ENCODE results near the gene DNA2.

The DNA2 gene

DNA sequence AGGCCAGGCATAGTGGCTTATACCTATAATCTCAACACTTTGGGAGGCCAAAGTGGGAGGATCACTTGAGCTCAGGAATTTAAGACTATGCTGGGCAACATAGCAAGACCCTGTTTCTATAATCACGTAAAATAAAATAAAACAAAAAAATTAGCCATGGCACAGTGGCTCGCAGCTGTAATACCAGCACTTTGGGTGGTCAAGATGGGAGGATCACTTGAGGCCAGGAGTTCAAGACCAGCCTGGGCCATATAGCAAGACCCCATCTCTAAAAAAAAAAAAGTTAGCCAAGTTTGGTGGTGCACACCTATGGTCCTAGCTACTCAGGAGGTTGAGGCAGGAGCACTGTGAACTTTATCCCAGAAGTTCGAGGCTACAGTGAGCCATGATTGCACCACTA is 30.9 kb downstream of the DNA2 start:
- no peak for DNase-seq

DNA sequence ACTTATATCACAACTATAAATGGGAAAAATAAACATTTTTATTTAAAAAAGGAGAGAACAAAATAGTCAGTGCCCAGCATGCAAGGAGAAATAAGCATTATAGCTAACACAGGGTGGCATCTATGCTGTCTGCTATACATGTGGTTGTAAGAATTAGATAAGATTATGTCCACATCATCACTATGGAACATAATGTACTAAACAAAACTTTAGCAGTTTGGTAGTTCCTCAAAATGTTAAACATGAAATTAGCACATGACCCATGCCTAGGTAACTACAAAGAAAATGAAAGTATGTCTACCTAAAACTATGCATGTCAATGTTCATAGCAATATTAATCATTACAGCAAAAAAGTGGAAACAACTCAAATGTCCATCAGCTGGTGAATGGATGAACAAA is 36.0 kb downstream of the DNA2 start:
- no peak for DNase-seq

DNA sequence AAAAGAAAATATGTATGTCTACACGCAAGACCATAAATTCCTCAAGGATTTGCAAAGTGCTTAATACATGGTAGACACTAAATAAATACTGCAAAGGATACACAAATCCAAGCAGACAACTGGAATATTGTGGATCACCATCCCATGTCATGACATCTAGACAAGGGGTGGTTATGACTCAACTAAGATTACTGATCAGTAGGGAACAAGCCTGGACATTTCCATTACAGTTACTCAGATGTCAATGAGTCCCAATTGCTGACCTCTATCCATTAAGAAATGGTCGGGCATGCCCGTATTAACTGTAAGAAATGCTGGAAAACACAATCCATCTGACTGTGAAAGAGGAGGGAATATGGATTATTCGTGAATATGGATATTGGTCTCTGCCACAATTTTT is 37.1 kb downstream of the DNA2 start:
- DNase-seq: no peak

DNA sequence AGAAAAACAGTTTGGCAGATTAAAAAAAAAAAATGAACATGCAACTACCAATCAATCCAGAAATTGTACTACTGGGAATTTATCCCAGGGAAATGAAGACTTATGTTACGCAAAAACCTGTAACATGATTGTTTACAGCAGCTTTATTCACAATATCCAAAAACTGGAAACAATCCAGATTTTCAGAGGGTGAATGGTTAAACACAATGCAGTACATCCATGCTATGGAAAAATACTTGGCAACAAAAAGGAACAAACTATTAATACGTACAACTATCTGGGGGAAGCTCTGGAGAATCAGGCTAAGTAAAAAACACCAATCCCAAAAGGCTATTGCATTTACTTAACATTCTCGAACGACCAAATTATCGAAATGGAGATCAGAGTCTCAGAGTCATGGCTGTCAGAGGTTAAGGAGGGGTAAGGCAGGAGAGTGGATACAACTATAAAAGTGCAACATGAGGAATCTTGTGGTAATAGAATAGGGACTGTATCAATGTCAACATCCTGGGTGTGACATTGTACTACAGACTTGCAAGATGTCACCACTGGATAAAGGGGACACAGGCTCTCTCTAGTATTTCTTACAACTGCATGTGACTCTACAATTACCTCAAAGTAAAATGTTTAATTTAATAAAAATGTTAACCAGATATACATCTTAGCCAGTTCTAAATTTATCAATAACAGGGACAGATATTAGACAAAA is 43.2 kb downstream of the DNA2 start:
- no peak for DNase-seq

DNA sequence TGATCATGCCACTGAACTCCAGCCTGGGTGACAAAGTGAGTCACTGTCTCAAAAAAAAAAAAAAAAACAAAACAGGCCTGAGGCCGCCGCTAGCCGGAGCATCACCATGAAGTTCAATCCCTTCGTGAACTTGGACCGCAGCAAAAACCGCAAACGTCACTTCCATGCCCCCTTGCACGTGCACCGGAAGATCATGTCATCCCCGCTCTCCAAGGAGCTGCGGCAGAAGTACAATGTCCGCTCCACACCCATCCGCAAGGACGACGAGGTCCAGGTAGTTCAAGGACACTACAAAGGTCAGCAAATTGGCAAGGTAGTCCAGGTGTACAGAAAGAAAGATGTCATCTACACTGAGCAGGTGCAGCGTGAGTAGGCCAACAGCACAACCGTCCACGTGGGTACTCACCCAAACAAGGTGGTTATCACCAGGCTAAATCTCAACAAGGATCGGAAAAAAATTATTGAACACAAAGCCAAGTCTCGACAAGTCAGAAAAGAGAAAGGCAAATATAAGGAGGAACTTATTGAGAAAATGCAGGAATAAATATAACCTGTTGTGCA is 47.2 kb downstream of the DNA2 start:
- no peak for DNase-seq

DNA sequence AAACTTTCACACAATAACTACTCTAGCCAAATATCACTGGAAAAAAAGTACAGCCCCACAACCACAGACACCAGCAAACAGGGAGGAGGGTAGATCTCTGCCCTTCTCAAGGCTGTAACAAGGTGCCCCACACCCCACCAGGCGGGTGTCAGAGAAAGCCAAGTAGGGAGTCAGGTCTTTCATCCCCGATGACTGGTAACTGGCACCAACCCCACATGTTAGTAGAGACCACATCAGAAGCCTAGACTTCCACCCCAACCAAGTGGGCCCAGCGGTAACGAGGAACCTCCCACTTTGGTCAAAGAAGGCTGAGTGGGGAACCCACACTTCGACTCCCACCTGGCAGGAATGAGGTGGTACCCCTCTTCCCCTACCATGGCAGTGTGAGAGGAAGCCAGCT is 48.3 kb downstream of the DNA2 start:
- no peak for DNase-seq

DNA sequence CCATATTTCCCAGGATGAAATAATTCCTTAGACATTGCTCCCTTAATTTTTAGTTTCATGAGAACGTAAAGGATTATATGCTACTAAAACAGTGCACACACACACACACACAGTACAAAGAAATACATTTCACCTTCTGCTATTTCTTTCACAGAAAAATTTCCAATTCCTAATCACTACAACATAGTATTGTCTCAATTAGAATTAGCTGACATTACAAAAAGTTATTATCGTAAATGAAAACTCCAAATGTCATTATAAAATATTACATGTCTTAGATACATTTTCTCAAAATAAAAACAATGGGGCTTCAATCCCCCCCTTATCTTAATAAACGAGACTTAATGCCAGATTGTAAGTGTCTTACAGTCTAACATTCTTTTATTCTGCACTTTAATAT is 52.4 kb downstream of the DNA2 start:
- DNase-seq: no peak

DNA sequence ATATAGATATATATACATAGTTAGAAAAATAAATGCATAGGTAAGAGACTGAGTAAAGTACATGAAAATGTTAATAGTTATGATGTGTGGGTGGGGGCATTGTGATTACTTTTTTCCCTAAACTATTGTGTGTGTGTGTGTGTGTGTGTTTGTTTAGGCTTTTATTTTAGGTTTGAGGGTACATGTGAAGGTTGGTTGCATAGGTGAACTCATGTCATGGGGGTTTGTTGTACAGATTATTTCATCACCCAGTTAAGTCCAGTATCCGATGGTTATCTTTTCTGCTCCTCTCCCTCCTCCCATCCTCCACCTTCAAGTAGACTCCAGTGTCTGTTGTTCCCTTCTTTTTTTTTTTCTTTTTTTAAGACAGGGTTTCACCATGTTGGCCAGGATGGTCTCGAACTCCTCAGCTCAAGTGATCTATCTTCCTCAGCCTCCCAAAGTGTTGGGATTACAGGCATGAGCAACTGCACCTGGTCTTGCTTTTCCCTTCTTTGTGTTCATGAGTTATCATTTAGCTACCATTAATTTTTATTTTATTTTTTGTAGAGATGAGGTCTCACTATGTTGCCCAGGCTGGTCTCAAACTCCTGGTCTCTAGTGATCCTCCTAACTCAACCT is 62.8 kb downstream of the DNA2 start:
- DNase-seq: no peak

DNA sequence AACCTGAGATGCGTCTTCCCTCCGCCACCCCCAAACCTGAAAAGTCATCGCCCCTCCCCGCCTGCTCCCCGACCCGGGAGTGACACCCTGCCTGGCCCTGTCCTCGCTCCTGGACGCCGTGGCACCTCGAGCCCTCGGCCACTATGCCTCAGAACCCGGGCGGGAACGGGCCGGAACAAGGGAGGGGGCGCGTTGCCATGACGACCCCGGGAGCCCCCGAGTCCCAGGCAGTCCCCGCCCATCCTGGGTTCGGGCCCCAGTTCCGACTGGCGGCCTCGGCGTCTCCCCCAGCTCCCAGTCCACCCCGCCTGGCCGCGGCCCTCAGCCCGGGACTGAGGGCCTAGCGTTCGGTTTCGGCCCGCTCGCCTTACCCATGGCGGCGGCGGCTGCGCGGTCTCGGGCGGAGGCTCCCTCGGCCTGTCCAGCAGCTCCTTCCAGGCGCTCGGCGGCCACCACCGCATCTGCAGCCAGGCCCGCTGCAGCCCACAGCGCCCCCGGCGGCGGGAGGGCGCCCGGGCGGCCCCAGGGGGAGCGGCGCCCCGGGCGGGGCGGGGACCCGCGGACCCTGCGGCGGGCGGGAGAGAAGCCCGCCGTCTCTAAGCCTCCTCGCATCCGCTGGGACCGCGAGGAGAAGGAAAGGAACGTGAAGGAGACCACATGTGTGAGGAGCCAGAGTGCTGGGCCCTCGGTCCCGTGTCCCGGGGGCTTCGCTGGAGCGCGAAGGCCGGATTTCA is 64.8 kb downstream of the DNA2 start, which contains the start of gene RUFY2:
RUFY2 (minus strand) TSS at position 463 of the 734 bp plus-strand sequence; CDS start at position 375, 88 bp downstream.
- peak; percentile 76 for DNase-seq

DNA sequence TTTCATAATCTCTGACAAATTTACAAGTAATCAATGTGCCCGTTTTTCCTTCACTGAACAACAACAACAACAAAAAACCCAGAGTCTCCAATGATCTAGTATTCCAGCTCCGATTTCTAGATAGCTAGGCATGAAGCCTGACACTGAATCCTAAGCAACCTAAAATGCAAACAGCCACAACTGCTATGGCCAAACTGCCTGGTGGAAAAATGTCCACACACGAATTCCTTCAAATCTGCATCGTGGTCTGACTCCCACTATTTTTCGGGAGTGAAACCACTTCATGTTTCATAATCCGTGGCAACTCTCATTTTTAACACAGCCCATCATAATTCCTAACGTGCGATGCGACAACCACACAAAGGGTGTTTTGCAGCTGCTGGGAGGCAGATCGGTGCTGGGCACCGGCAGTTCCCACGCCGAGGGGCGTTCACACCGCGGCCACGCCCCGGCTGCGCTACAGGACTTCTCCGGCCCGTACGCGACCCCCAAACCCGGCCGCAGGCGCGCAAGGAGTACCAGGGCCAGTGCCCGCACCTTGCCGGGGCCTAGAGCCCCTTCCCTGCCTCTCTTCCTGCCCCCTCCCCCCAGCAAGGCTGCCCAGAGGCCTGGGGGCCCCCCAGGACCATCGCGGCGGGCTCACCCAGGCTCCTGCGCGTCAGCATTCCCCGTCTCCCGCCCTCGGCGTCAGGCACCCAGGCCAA is 65.5 kb downstream of the DNA2 start:
- peak; percentile 46 for DNase-seq

DNA sequence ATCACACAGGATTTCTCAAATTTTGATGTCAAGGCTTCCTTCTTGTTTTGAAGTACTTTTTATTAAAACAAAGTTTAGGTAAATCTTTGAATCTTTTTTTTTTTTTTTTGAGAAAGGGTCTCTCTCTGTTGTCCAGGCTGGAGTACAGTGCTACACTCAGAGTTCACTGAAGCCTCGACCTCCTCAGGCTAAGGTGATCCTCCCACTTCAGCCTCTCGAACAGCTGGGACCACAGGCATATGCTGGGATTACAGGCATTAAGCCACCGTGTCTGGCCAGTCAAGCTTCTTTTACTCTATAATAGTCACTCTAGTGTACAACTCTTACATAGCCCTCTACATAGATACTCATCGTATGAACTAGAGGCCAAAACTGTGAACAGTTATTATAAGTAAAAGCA is 68.1 kb downstream of the DNA2 start:
- no peak for DNase-seq

DNA sequence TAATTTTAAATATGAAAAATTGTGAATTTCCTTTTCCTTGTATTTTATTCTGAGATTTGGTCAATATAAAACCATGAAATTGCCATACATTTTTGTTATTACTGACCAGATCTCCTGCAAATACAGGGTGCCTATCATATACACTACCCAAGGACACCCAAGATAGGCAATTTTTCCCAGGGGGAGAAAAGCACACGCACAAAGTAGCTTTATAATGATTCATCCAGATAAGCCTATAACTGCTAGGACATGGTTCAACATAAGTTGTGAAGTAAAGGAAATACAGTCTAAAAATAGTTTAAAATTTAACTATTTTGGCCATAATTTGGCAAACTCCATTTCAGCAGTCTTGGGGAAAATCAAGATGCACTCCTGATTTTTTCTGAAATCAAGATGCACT is 69.5 kb downstream of the DNA2 start:
- no peak for DNase-seq

DNA sequence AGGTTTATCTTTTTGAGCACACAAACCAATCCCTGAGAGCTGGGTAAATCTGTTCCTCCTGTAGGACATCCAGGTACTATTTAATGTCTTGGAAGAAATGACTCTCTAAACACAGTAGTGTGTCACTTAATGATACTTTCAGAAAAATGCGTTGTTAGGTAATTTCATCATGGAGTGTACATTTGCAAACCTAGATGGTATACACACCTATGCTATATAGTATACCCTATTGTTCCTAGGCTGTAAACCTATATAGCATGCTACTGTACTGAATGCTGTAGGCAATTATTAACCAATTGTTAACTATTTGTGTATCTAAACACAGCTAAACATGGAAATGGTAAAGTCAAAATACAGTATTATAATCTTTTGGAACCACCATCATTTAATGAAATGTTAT is 74.8 kb downstream of the DNA2 start:
- DNase-seq: no peak

DNA sequence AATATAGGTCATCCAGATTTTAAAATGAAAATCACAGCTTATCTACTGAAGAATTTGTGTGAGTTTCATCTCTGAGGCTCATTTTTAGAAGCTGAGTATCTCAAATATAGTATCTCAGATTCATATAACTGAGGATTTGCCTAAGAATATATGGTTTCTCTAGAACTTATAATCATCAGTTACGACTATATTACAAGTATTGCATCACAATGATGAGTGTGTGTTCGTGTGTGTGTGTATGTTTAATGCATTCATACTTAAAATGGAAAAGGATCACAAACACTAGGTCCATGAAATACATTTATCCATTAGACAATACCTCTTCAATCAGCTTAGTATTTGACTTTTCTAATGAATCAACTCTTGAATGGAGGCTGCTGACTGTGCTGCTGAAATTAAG is 86.0 kb downstream of the DNA2 start:
- no peak for DNase-seq

DNA sequence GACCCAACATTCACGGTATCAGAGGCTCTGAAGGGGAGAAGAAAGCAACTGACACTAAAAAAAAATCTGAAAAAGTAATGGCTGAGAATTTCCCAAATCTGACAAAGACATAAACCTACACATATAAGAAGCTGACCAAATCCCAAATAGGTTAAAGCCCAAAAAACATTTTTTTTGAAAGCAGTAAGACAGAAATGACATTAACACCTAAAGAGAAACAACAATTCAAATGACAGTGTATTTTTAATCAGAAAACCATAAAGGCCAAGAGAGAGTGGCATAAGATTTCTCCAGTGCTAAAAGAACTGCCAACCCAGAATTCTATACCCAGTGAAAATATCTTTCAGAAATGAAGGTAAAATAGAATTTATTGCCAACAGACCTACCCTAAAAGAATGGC is 100.2 kb downstream of the DNA2 start:
- no peak for DNase-seq

DNA sequence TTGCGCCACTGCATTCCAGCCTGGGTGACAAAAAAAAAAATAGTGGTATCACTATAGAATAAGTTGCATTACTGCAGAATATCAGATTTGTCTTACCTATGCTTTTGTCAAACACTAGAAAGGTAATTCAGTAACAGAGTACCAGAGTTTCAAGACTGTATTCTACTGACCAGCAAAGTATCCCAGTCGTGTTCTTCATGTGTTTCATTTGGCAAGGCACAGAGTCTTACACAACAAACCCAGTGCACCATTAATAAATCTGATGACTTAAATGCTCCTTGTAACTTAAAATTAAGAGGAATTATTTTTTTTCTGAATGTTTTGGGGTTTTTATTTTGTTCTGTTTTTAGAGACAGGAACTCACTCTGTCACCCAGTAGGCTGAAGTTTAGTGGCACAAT is 104.7 kb downstream of the DNA2 start:
- no peak for DNase-seq

DNA sequence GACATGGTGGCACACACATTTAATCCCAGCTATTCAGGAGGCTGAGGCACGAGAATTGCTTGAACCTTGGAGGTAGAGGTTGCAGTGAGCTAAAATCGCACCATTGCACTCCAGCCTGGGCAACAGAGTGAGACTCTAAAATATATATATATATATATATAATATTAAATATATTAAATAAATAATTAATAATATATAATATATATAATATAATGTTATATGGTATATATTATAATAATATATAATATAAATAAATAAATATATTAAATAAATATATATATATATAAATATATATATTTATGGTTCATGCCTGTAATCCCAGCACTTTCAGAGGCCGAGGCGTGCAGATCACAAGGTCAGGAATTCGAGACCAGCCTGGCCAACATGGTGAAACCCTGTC is 105.2 kb downstream of the DNA2 start:
- DNase-seq: no peak

DNA sequence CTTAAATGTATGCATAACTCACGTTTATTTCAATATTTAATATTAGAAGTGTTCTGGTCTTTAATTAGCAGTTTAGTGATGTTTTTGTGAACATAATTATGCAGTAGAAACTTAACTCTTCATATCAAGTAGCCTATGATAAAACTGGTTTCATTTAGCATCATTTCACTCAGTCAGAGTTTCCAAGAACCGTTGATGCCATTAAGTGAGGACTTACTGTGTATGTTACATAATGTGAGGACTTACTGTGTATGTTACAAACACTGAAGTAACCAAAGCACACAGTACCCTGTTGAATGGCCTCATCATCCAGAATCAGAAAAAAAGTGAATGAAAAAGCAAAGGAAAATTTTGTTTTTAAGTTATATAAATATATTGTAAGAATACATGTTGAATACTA is 106.2 kb downstream of the DNA2 start:
- DNase-seq: no peak

DNA sequence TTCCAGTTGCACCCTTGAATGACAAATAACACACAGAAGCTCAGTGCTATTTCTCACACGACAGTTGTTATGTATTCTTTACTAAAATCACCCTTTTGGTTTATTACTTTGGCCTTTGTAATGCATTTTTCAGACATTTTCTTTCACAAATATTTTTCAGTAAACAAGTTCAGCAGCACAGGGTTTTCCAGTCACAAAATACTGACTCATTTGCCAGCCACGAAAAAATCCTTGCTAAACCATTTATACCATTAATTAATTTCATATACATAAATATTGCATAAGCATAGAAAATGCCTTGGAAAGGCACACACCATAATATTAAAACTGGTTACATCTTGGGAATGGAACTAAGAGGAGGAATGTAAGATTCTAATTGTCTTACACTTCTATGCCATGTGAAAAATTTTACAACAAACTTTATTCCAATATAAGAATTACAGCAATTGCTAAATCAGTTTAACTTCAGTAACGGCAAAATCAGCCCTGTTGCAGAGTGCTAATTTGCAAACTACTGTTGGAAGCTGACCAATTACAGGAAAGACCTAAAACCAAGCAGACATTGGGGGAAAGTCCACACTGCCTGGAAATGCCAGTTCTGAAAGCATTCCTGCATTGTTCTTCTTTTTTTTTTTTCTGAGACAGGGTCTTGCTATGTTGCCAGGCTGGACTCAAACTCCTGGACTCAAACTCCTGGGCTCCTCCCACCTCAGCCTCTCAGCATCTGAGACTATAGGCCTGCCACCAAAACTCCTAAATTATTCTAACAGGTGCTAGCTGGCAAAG is 107.5 kb downstream of the DNA2 start:
- no peak for DNase-seq
